H1 (cell line): Measurements from ENCODE around the gene MDK. TPM values are rescaled to one million over a fixed set of nuclear protein-coding genes. Genes with fewer than 3 reads are reported as not detected.

Source experiments
- CTCF ChIA-PET: fragments of 300-600 bp; sonication (Branson Sonifier 250); formaldehyde crosslinking; loops from one replicate; lab custom pipeline; 2021; ENCODE audit not compliant: partially characterized antibody; lab: Charles Lee
- POLR2A ChIA-PET: fragments of 300-600 bp; sonication (Branson Sonifier 250); formaldehyde crosslinking; loops from one replicate; lab custom pipeline; 2021; ENCODE audit warnings: inconsistent platforms; ENCODE audit not compliant: partially characterized antibody; lab: Charles Lee
- DNase-seq, 2 experiments: peaks; one replicate each; pipeline versions ENCODE4 v3.0.0 to v3.0.0-alpha.2; 2010 to 2022; ENCODE audit warnings: low spot score in 2 of 2, low read depth in 1 of 2, mixed read lengths in 1 of 2
- FAIRE-seq: peaks from 2 replicates; lab custom pipeline; 2011; peaks lifted over from hg19 to GRCh38; lab: Jason Lieb, UNC
- H2AFZ ChIP-seq: 2 replicates; pipeline ENCODE4 v1.8.1; 2012; ENCODE audit warnings: low read length, inconsistent platforms
- H2AK5ac ChIP-seq: 2 replicates; pipeline ENCODE4 v1.6.1; 2013; ENCODE audit warnings: low read depth, low read length
- H2BK120ac ChIP-seq: replicated peaks from 2 replicates; pipeline ENCODE3; 2013; ENCODE audit warnings: low read depth, low read length, inconsistent platforms
- H2BK12ac ChIP-seq: 2 replicates; pipeline ENCODE4 v1.6.1; 2013; ENCODE audit warnings: low read depth, low read length
- H2BK15ac ChIP-seq: 2 replicates; pipeline ENCODE4 v1.6.1; 2013; ENCODE audit warnings: low read length
- H2BK20ac ChIP-seq: 2 replicates; pipeline ENCODE4 v1.6.1; 2013; ENCODE audit warnings: low read length
- H2BK5ac ChIP-seq: 2 replicates; pipeline ENCODE4 v1.6.1; 2013; ENCODE audit warnings: low read depth, low read length
- H3K14ac ChIP-seq: 2 replicates; pipeline ENCODE4 v1.6.1; 2013; ENCODE audit warnings: inconsistent platforms; ENCODE audit not compliant: insufficient read length
- H3K18ac ChIP-seq: 2 replicates; pipeline ENCODE4 v1.6.1; 2013; ENCODE audit warnings: low read length; ENCODE audit errors: extremely low read depth
- H3K23ac ChIP-seq: 2 replicates; pipeline ENCODE4 v1.6.1; 2013; ENCODE audit warnings: inconsistent platforms; ENCODE audit not compliant: insufficient read length
- H3K23me2 ChIP-seq: 2 replicates; pipeline ENCODE4 v1.6.1; 2013; ENCODE audit warnings: low read depth, low read length
- H3K27ac ChIP-seq: 2 replicates; pipeline ENCODE4 v1.6.1; 2011; ENCODE audit warnings: low read depth, low read length, inconsistent platforms
- H3K27me3 ChIP-seq, 4 experiments: replicated peaks in 1 of 4; 1 replicate in 1 of 4; 2 replicates in 3 of 4; pipeline versions ENCODE4 v1.6.1 to v1.8.1; 2011 to 2013; ENCODE audit warnings: low read length in 3 of 4, mild to moderate bottlenecking in 3 of 4, inconsistent platforms in 2 of 4, mixed read lengths in 2 of 4, moderate library complexity in 1 of 4; ENCODE audit not compliant: control insufficient read depth in 3 of 4, insufficient read depth in 3 of 4; ENCODE audit errors: extremely low read depth in 1 of 4
- H3K36me3 ChIP-seq, 4 experiments: 2 replicates each; pipeline versions ENCODE4 v1.6.1 to v1.8.1; 2011 to 2013; ENCODE audit warnings: mild to moderate bottlenecking in 4 of 4, low read length in 3 of 4, moderate library complexity in 2 of 4, control low read depth in 1 of 4, inconsistent platforms in 1 of 4; ENCODE audit not compliant: insufficient read depth in 4 of 4, control insufficient read depth in 2 of 4
- H3K4ac ChIP-seq: replicated peaks from 2 replicates; pipeline ENCODE3; 2013; ENCODE audit warnings: low read length, low read depth, mixed read lengths, inconsistent platforms; ENCODE audit not compliant: insufficient read length
- H3K4me1 ChIP-seq, 4 experiments: replicated peaks in 1 of 4; 1 replicate in 1 of 4; 2 replicates in 3 of 4; pipeline versions ENCODE4 v1.6.1 to v1.8.1; 2011 to 2013; ENCODE audit warnings: low read length in 3 of 4, inconsistent platforms in 2 of 4, mixed read lengths in 1 of 4; ENCODE audit not compliant: insufficient read depth in 4 of 4, control insufficient read depth in 3 of 4
- H3K4me2 ChIP-seq, 2 experiments: 2 replicates each; pipeline versions ENCODE4 v1.6.1 to v1.8.1; 2011 to 2013; ENCODE audit warnings: low read depth in 2 of 2, low read length in 2 of 2, control low read depth in 1 of 2, inconsistent platforms in 1 of 2, mild to moderate bottlenecking in 1 of 2; ENCODE audit not compliant: insufficient read depth in 1 of 2
- H3K4me3 ChIP-seq, 4 experiments: fragments of 200-600, 300-600 bp in 1 of 4; sonication (generic), shearing (Covaris generic), sonication (Bioruptor Twin) in 1 of 4; 2 replicates each; pipeline versions ENCODE4 v1.5.1 to v1.8.1; 2011 to 2016; ENCODE audit warnings: low read length in 4 of 4, low read depth in 3 of 4, control low read depth in 2 of 4, inconsistent platforms in 2 of 4, mild to moderate bottlenecking in 2 of 4, mixed read lengths in 1 of 4, moderate library complexity in 1 of 4; ENCODE audit not compliant: insufficient read depth in 2 of 4; ENCODE audit errors: extremely low read depth in 1 of 4
- H3K56ac ChIP-seq: replicated peaks from 2 replicates; pipeline ENCODE3; 2013; ENCODE audit warnings: low read depth, mild to moderate bottlenecking, mixed read lengths, low read length, inconsistent platforms; ENCODE audit not compliant: insufficient read length
- H3K79me1 ChIP-seq: 2 replicates; pipeline ENCODE4 v1.6.1; 2013; ENCODE audit warnings: low read depth, low read length, control low read depth
- H3K79me2 ChIP-seq, 2 experiments: 2 replicates each; pipeline versions ENCODE4 v1.6.1 to v1.8.1; 2012 to 2013; ENCODE audit warnings: low read length in 2 of 2, mild to moderate bottlenecking in 2 of 2, inconsistent platforms in 1 of 2; ENCODE audit not compliant: insufficient read depth in 2 of 2, control insufficient read depth in 1 of 2
- H3K9ac ChIP-seq, 4 experiments: replicated peaks in 1 of 4; 1 replicate in 1 of 4; 2 replicates in 3 of 4; pipeline versions ENCODE4 v1.6.1 to v1.8.1; 2011 to 2013; ENCODE audit warnings: low read depth in 3 of 4, low read length in 3 of 4, control low read depth in 2 of 4, mild to moderate bottlenecking in 2 of 4, moderate library complexity in 2 of 4, inconsistent platforms in 1 of 4; ENCODE audit errors: extremely low read depth in 1 of 4
- H3K9me3 ChIP-seq, 2 experiments: 2 replicates each; pipeline versions ENCODE4 v1.6.1 to v1.8.1; 2012 to 2013; ENCODE audit warnings: mild to moderate bottlenecking in 2 of 2, moderate library complexity in 2 of 2, control low read depth in 1 of 2, inconsistent platforms in 1 of 2, low read depth in 1 of 2, low read length in 1 of 2, mixed read lengths in 1 of 2; ENCODE audit not compliant: insufficient read depth in 2 of 2
- H4K20me1 ChIP-seq, 2 experiments: replicated peaks in 1 of 2; 2 replicates each; pipeline versions ENCODE3 to v1.8.1; 2011 to 2013; ENCODE audit warnings: inconsistent platforms in 2 of 2, low read length in 2 of 2, mild to moderate bottlenecking in 1 of 2; ENCODE audit not compliant: insufficient read depth in 2 of 2, control insufficient read depth in 1 of 2
- H4K5ac ChIP-seq: 2 replicates; pipeline ENCODE4 v1.6.1; 2013; ENCODE audit warnings: low read length, low read depth, mixed read lengths, inconsistent platforms; ENCODE audit not compliant: insufficient read length
- H4K8ac ChIP-seq: 2 replicates; pipeline ENCODE4 v1.8.0; 2013; ENCODE audit warnings: mild to moderate bottlenecking, moderate library complexity, low read length, inconsistent platforms; ENCODE audit not compliant: insufficient read depth; ENCODE audit errors: extremely low read depth
- H4K91ac ChIP-seq: replicated peaks from 2 replicates; pipeline ENCODE3; 2013; ENCODE audit warnings: low read length, mixed read lengths, inconsistent platforms; ENCODE audit not compliant: insufficient read length
- CTCF ChIP-seq, 3 experiments: IDR thresholded peaks; 1 replicate in 2 of 3; 2 replicates in 1 of 3; pipeline versions ENCODE4 v1.5.1 to v1.6.1; 2011; ENCODE audit warnings: low read length in 3 of 3, mild to moderate bottlenecking in 3 of 3, inconsistent platforms in 2 of 3, low read depth in 1 of 3, moderate library complexity in 1 of 3; ENCODE audit not compliant: insufficient read depth in 1 of 3; ENCODE audit errors: control extremely low read depth in 1 of 3
- JUN ChIP-seq: IDR thresholded peaks from 2 replicates; pipeline ENCODE4 v1.6.1; 2011; ENCODE audit warnings: low read depth, mild to moderate bottlenecking, improper control_type of control experiment, low read length
- NRF1 ChIP-seq: IDR thresholded peaks from 2 replicates; pipeline ENCODE4 v1.6.1; 2011; ENCODE audit warnings: mild to moderate bottlenecking, low read depth, low read length, improper control_type of control experiment
- RBBP5 ChIP-seq: IDR thresholded peaks from 2 replicates; pipeline ENCODE4 v1.7.1; 2012; ENCODE audit warnings: low read depth, mild to moderate bottlenecking, inconsistent platforms, low read length, moderate library complexity, borderline replicate concordance
- SAP30 ChIP-seq: fragments of 300-600 bp; sonication (generic); IDR thresholded peaks from 2 replicates; pipeline ENCODE4 v1.7.1; 2012; ENCODE audit warnings: low read length, moderate library complexity, mild to moderate bottlenecking, inconsistent platforms; ENCODE audit not compliant: insufficient read depth, insufficient replicate concordance
- SIRT6 ChIP-seq: IDR thresholded peaks from one replicate; pipeline ENCODE4 v1.7.1; 2012; ENCODE audit warnings: low read length, inconsistent platforms
- SIX5 ChIP-seq: IDR thresholded peaks from 2 replicates; pipeline ENCODE4 v1.6.1; 2011; ENCODE audit warnings: mild to moderate bottlenecking, low read depth, low read length
- TCF12 ChIP-seq: IDR thresholded peaks from 2 replicates; pipeline ENCODE4 v1.6.1; 2011; ENCODE audit warnings: low read depth, mild to moderate bottlenecking, low read length
- WGBS, 2 experiments: shearing (Covaris generic) in 1 of 2; methylation state at CpG; one replicate each; pipeline versions ENCODE4 v1.1.6 to v1.1.7; 2013 to 2015; ENCODE audit warnings: low lambda C conversion rate in 2 of 2, mixed read lengths in 2 of 2, inconsistent platforms in 1 of 2, low coverage in 1 of 2, missing lambda C conversion rate in 1 of 2; ENCODE audit not compliant: insufficient replicate concordance in 2 of 2, insufficient coverage in 1 of 2, insufficient read length in 1 of 2; ENCODE audit errors: extremely low coverage in 1 of 2, missing lambda C conversion rate in 1 of 2; 5-methylcytosine and 5-hydroxymethylcytosine counted together
- polyA plus RNA-seq, 7 experiments: library from polyadenylated mRNA; depleted of rRNA in 3 of 7; stranded (reverse) in 5 of 7; unstranded in 2 of 7; fragments of >200 nt in 5 of 7; fragments of 200-250 nt in 2 of 7; gene quantifications; 1 replicate in 5 of 7; 2 replicates in 1 of 7; 4 replicates in 1 of 7; pipeline versions ENCODE4 v1.2.1 to v1.2.3, GENCODE V29; 2011 to 2013; ENCODE audit warnings: missing spikeins in 2 of 7, mixed read lengths in 2 of 7
- total RNA-seq: library from RNA; stranded (reverse); fragmentation: NEBNext Ultra II Directional; extraction: Animal tissue kit (Norgen Biotek cat#: 25700); gene quantifications from 2 replicates; pipeline ENCODE4 v1.2.1, GENCODE V29; 2021
- TF ChIP-seq, protein P1 (sequence below): IDR thresholded peaks from 2 replicates; pipeline ENCODE4 v1.6.1; 2011; ENCODE audit warnings: low read length, improper control_type of control experiment

MDK gene
- total and polyA plus RNA-seq, 2 of the 8 experiments (the other 6 are each of a cell fraction or from before 2014, with no cell fraction given) = 309 to 606 TPM

- Histone ChIP-seq H3K9ac (no peak overlapping the region), H2BK5ac (peak overlapping the region; percentile 94; the same call in 1 of the 2 replicates), H3K14ac (no peak overlapping the region), H3K23me2 (peaks cover 13% of the 10 kb centered on the region), H2BK12ac (peak overlapping the region; percentile 98; the same call in 1 of the 2 replicates), H2AK5ac (peak overlapping the region; percentile 16; the same call in 1 of the 2 replicates), H4K91ac (peak overlapping the region; percentile 12), H2BK20ac (peak overlapping the region; percentile 52; the same call in 1 of the 2 replicates), H2AFZ (no peak overlapping the region), H3K23ac (no peak overlapping the region), H4K5ac (no peak overlapping the region), H2BK15ac (no peak overlapping the region), H3K4me3 (no peak overlapping the region), H2BK120ac (peak overlapping the region; percentile 25), H3K18ac (no peak overlapping the region; the same call in 1 of the 2 replicates), H3K27ac (no peak overlapping the region), H3K36me3 (no peaks in the 10 kb centered on the region), H3K4ac (peak overlapping the region; percentile 1), H3K79me1 (peaks cover 10% of the 10 kb centered on the region), H3K27me3 (peaks cover 0 to 7% (median 4%) of the 10 kb centered on the region in 4 experiments; a peak in 1 of 7 replicates), H3K9me3 (no peaks in the 10 kb centered on the region), H3K4me2 (0 out of 4 replicates have a peak overlapping the region, but pooled peaks of 1 of the 2 experiments have one; percentile 3), H3K79me2 (peaks cover 0 to 9% of the 10 kb centered on the region in 2 experiments; a peak in 2 of 4 replicates), H3K4me1 (peaks cover 36 to 59% (median 47%) of the 10 kb centered on the region in 4 experiments), H4K8ac (no peak overlapping the region), H4K20me1 (peaks cover 4 to 9% of the 10 kb centered on the region in 2 experiments), H3K56ac (no peak overlapping the region)
- WGBS, 2 experiments = 38% methylated on average over 3 of the region's 3 CpGs; no CpG with 5 or more reads in 1 of the 2 experiments
- DNase-seq (no peak), FAIRE-seq (no peak)
- ChIA-PET CTCF (interaction anchor here (1.0 to 44.5 kb wide), 14 partner anchors 1 to 209 kb away, joined by 3 to 1004 read pairs (median 6); partner anchors contain the start of genes DGKZ and MDK), POLR2A (interaction anchor here (1.1 to 2.2 kb wide), 5 partner anchors 9 to 417 kb away, joined by 3 to 6 read pairs (median 3); no protein-coding TSS in a partner anchor)
- TF ChIP-seq, protein P1, sequence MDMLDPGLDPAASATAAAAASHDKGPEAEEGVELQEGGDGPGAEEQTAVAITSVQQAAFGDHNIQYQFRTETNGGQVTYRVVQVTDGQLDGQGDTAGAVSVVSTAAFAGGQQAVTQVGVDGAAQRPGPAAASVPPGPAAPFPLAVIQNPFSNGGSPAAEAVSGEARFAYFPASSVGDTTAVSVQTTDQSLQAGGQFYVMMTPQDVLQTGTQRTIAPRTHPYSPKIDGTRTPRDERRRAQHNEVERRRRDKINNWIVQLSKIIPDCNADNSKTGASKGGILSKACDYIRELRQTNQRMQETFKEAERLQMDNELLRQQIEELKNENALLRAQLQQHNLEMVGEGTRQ = no peak
- TF ChIP-seq CTCF (IDR thresholded peaks at IDR 0.05; ENCODE audit: control extremely low read depth in 1 of 3, insufficient read depth in 1 of 3, low read depth in 1 of 3, low read length in 3 of 3) = no peak
- TF ChIP-seq RBBP5 = no peak
- TF ChIP-seq SAP30 = no peak
- TF ChIP-seq NRF1 = no peak
- no peak for TF ChIP-seq SIRT6
- TF ChIP-seq TCF12 = no peak
- no peak for TF ChIP-seq SIX5
- no peak for TF ChIP-seq JUN
Observed at GRCh38 chr11:46343520-46343919, 37.9 kb upstream of the MDK start.
